ENCODE results near the gene CEP112. TPM values are rescaled to one million over a fixed set of nuclear protein-coding genes. Genes with fewer than 3 reads are reported as not detected.

CEP112 gene
- total and polyA plus RNA-seq, 2 donors (not counting 3 experiments of a cell fraction or from before 2014, with no cell fraction given), result 1.5 to 25.3 TPM

- Histone ChIP-seq H4K20me1 (replicated peaks; ENCODE audit: control insufficient read depth, extremely low read depth, insufficient read depth, low read length) (no peaks in the 10 kb centered on the region), H3K9me1 (replicated peaks; ENCODE audit: control insufficient read depth, extremely low read depth, insufficient read depth, low read length) (no peaks in the 10 kb centered on the region), H3K9me3 (replicated peaks; ENCODE audit: control insufficient read depth, insufficient read depth, low read length) (no peaks in the 10 kb centered on the region), H2AFZ (ENCODE audit: low read depth, low read length) (no peak overlapping the region), H3K9ac (replicated peaks; ENCODE audit: extremely low read depth, insufficient read depth, low read length) (no peak overlapping the region), H3K4me1 (ENCODE audit: control insufficient read depth, extremely low read depth, insufficient read depth, low read length) (no peaks in the 10 kb centered on the region), H3K79me2 (ENCODE audit: control insufficient read depth, insufficient read depth, low read length) (no peaks in the 10 kb centered on the region), H3K36me3 (ENCODE audit: control insufficient read depth in 2 of 2, extremely low read depth in 1 of 2, insufficient read depth in 2 of 2, low read length in 2 of 2) (no peaks in the 10 kb centered on the region), H3K27me3 (ENCODE audit: control insufficient read depth in 2 of 2, insufficient read depth in 2 of 2, low read length in 2 of 2) (no peaks in the 10 kb centered on the region), H3K4me2 (ENCODE audit: insufficient read depth, low read length) (no peak overlapping the region), H3K27ac (ENCODE audit: insufficient read depth, low read depth, low read length) (no peak overlapping the region), H3K4me3 (replicated peaks in 1 of 3; ENCODE audit: insufficient read depth in 1 of 3, low read depth in 1 of 3, low read length in 3 of 3) (no peak overlapping the region)
- BruUV-seq (replicated peaks), result no TSS peak
- TF ChIP-seq EZH2 (IDR thresholded peaks at IDR 0.05; ENCODE audit: borderline replicate concordance, low read depth, low read length, severe bottlenecking) (no peak), MYC (IDR thresholded peaks at IDR 0.05; ENCODE audit: low read depth, low read length) (no peak), POLR2AphosphoS5 (IDR thresholded peaks at IDR 0.05; ENCODE audit: insufficient read depth, low read depth, low read length) (no peak), CTCF (IDR thresholded peaks at IDR 0.05; ENCODE audit: extremely low read depth in 1 of 2, insufficient read depth in 1 of 2, low read depth in 1 of 2, low read length in 2 of 2) (no peak), FOS (IDR thresholded peaks at IDR 0.05; ENCODE audit: borderline replicate concordance, insufficient read depth, low read length) (no peak), GATA2 (IDR thresholded peaks at IDR 0.05; ENCODE audit: insufficient read depth, insufficient read length, low read depth, low read length) (no peak), POLR2A (IDR thresholded peaks at IDR 0.05; ENCODE audit: low read depth, low read length) (no peak), MAX (IDR thresholded peaks at IDR 0.05; ENCODE audit: insufficient read depth, insufficient read length) (no peak), JUN (IDR thresholded peaks at IDR 0.05; ENCODE audit: borderline replicate concordance, insufficient read depth, insufficient read length, low read depth) (no peak)
- FAIRE-seq, result no peak
- dilution Hi-C loops (cut with MboI; ENCODE audit: extremely low pct_ligation_motif_present, low sequenced_read_pairs), result no loop called here
- ChIA-PET POLR2A (no interaction called here), CTCF (interaction anchor here (3.2 kb wide), 1 partner anchor 466 kb away, joined by 12 read pairs; no protein-coding TSS in a partner anchor)
- intact Hi-C loops (cut with micrococcal nuclease), result no loop called here
- no peak for DNase-seq (ENCODE audit: low read depth, low spot score)
These were observed 16.0 kb upstream of the CEP112 start for GRCh38 chr17:66207936-66208335.

Data from endothelial cell of umbilical vein (primary cell).